HG02852 (cell line): ENCODE results near the gene CLEC1A.
"Not testable (repeated sequence)": the region's sequence is repeated elsewhere in the genome, so short reads cannot be mapped to it uniquely, and the experiment has no call there.

Source experiments
- ATAC-seq: cut with Tn5 transposase; IDR thresholded peaks from one replicate; pipeline ENCODE4 v1.9.1; 2021; ENCODE audit warnings: mild to moderate bottlenecking, moderate library complexity; ENCODE audit not compliant: unreplicated experiment

The CLEC1A gene

GRCh38 chr12:10052193-10052913 is 46.4 kb downstream of the CLEC1A start:
- ATAC-seq, result no peak

DNA sequence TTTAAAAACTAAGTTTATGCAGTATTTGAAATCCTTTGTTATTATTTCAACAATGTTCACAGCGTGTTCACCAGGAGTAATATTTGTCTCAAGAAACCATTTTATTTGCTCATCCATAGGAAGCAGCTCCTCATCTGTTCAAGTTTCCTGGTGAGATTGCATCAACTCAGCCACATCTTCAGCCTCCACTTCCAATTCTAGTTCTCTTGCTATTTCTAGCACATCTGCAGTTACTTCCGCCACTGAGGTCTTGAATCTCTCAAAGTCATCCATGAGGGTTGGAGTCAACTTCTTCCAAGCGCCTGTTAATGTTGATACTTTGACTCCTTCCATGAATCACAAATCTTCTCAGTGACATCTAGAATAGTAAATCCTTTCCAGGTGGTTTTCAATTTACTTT is 50.3 kb downstream of the CLEC1A start:
- ATAC-seq, result no peak

DNA sequence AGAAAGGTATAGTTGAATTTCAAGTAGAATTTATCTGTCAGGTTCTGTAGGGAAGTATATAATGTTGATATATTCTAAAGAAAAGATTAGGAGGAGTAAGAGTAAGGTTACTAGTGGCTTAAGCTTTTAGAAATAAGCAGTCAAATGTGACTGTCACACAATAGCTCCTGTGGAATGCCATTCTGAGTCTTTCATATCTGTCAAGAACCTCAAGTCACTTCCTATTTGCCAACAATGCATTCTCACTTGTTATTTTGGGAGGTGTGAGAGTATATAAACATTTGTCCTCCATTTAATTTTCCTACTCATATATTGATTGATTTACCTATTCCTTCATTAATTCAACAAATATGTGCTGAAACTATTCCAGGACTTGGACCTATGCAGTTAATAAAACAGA is 56.6 kb downstream of the CLEC1A start:
- no peak for ATAC-seq

- ATAC-seq, result no peak
These were observed 64.8 kb downstream of the CLEC1A start for GRCh38 chr12:10033783-10034545.

- ATAC-seq, result no peak
These were observed 67.0 kb downstream of the CLEC1A start for GRCh38 chr12:10031771-10032175.

- ATAC-seq, result no peak
These were observed 67.5 kb downstream of the CLEC1A start for GRCh38 chr12:10031321-10031720.

- ATAC-seq, result no peak
These were observed 68.3 kb downstream of the CLEC1A start, which contains the start of gene CLEC9A for GRCh38 chr12:10030446-10030845. Gene CLEC9A (plus strand): TSS chr12:10030682. CDS start chr12:10052688, 22,006 bp downstream.

GRCh38 chr12:10027721-10028120 is 71.1 kb downstream of the CLEC1A start:
- ATAC-seq, result no peak

DNA sequence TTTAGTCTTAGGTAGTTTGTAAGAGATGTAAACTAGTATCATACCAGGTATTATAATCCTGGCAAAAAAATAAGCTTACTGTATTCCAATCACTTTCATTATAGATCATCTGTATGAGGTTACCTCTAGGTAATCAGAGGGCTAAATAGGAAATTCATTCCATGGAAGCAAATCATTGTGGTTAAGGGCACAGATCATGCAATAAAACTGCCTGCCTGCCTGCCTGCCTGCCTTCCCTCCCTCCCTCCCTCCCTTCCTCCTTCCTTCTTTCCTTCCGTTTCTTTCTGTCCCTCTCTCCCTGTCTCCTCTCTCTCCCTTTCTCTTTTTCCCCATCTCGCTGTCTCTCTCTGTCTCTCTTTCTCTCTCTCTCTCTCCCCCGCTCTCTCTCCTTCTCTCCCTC is 71.5 kb downstream of the CLEC1A start:
- no peak for ATAC-seq

DNA sequence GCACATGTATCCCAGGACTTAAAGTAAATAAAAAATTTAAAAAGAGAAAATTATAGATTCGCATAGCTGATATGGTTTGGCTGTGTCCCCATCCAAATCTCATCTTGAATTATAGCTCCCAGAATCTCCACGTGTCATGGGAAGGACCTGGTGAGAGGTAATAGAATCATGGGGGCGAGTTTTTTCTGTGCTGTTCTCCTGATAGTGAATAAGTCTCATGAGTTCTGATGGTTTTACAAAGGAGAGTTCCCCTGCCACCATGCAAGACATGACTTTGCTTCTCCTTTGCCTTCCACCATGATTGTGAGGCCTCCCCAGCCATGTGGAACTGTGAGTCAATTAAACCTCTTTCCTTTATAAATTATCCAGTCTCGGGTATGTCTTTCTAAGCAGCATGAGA is 72.1 kb downstream of the CLEC1A start:
- not testable (repeated sequence) for ATAC-seq

DNA sequence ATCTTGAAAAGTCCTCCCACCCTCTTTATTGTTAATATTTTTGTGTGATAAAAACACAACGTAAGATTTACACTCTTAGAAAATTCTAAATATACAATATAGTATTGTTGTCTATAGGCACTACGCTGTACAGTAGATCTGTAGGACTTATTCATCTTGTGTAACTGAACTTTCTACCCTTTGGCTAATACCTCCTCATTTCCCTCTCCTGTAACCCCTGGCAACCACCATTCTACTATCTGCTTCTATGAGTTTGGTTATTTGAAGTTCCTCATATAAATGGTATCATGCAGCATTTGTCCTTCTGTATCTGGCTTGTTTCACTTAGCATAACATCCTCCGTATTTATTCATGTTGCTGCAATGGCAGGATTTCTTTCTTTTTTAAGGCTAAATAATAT is 73.5 kb downstream of the CLEC1A start:
- no peak for ATAC-seq

- ATAC-seq, result no peak
These were observed 77.4 kb downstream of the CLEC1A start for GRCh38 chr12:10021342-10021741.
